Loucy (cell line): Measurements from ENCODE around the gene SYNPO.

ENCODE experiments used
- H2AFZ ChIP-seq: fragments of 200-600 bp; sonication (generic); 2 replicates; pipeline ENCODE4 v1.6.0; 2016; ENCODE audit warnings: antibody characterized with exemption, mild to moderate bottlenecking, low read length, moderate library complexity
- H3F3A ChIP-seq: fragments of 200-600 bp; 2 replicates; pipeline ENCODE4 v1.6.0; 2016; ENCODE audit warnings: antibody characterized with exemption, low read depth, mild to moderate bottlenecking
- H3K27me3 ChIP-seq: fragments of 200-600 bp; sonication (generic); 2 replicates; pipeline ENCODE4 v1.6.1; 2014; ENCODE audit warnings: low read length, mild to moderate bottlenecking; ENCODE audit not compliant: insufficient read depth, poor library complexity, severe bottlenecking
- H3K36me3 ChIP-seq: fragments of 200-600 bp; sonication (generic); 2 replicates; pipeline ENCODE4 v1.6.1; 2016; ENCODE audit warnings: low read length; ENCODE audit not compliant: insufficient read depth
- H3K4me1 ChIP-seq: fragments of 200-600 bp; sonication (generic); 2 replicates; pipeline ENCODE4 v1.5.1; 2014; ENCODE audit warnings: low read length, mild to moderate bottlenecking; ENCODE audit not compliant: insufficient read depth, poor library complexity, severe bottlenecking
- H3K4me2 ChIP-seq: fragments of 200-600 bp; sonication (generic); 2 replicates; pipeline ENCODE4 v1.6.0; 2014; ENCODE audit warnings: antibody characterized with exemption, low read length, low read depth, mild to moderate bottlenecking; ENCODE audit not compliant: poor library complexity, severe bottlenecking
- H3K4me3 ChIP-seq: fragments of 200-600 bp; sonication (generic); 2 replicates; pipeline ENCODE4 v1.5.1; 2014; ENCODE audit warnings: low read length, mild to moderate bottlenecking, mixed read lengths; ENCODE audit not compliant: poor library complexity, severe bottlenecking
- H3K79me2 ChIP-seq: fragments of 200-600 bp; sonication (generic); 2 replicates; pipeline ENCODE4 v1.6.1; 2014; ENCODE audit warnings: low read length; ENCODE audit not compliant: insufficient read depth
- H3K9ac ChIP-seq: fragments of 200-600 bp; sonication (generic); 2 replicates; pipeline ENCODE4 v1.6.0; 2014; ENCODE audit warnings: mild to moderate bottlenecking, low read depth, low read length, moderate library complexity; ENCODE audit not compliant: poor library complexity, severe bottlenecking
- H3K9me2 ChIP-seq: fragments of 200-600 bp; sonication (generic); replicated peaks from 2 replicates; pipeline ENCODE4 v1.6.1; 2016; ENCODE audit warnings: low read depth, low read length, mixed read lengths
- H3K9me3 ChIP-seq: fragments of 200-600 bp; sonication (generic); 2 replicates; pipeline ENCODE4 v1.6.1; 2014; ENCODE audit warnings: mild to moderate bottlenecking, antibody characterized with exemption, low read length, low read depth; ENCODE audit not compliant: insufficient read depth
- H4K20me1 ChIP-seq: fragments of 200-600 bp; sonication (generic); 2 replicates; pipeline ENCODE4 v1.6.0; 2014; ENCODE audit warnings: antibody characterized with exemption, low read length, mild to moderate bottlenecking; ENCODE audit not compliant: insufficient read depth, poor library complexity, severe bottlenecking
- CTCF ChIP-seq: fragments of 200-600 bp; sonication (generic); conservative IDR thresholded peaks from 2 replicates; pipeline ENCODE4 v1.5.1; 2014; ENCODE audit warnings: mild to moderate bottlenecking, antibody characterized with exemption, low read length
- EZH2phosphoT487 ChIP-seq: fragments of 200-600 bp; IDR thresholded peaks from 2 replicates; pipeline ENCODE4 v1.6.1; 2018; ENCODE audit warnings: antibody characterized with exemption, mild to moderate bottlenecking, moderate library complexity, borderline replicate concordance

SYNPO gene

DNA sequence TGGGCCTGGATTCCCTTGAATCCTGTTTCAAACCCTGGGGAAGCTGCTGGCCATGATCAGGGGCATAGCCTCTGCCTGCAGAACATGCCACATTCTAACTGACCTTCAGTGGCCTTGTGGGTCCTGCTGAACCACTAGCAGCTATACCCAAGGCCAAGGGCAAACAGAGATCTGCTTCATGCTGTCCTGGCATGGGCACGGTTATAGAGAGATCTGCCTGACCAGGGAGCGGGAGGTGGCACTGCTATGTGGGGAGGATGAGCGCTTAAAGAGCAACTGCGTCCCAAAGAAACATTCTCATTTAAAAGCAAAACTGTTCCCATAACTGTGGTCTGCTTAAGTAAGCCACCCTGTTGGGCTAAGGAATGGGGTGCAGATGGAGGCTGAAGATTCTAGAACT is 36.5 kb upstream of the SYNPO start:
- Histone ChIP-seq H2AFZ (no peak overlapping the region), H4K20me1 (no peaks in the 10 kb centered on the region), H3K36me3 (no peaks in the 10 kb centered on the region), H3K4me2 (no peak overlapping the region), H3K4me3 (no peak overlapping the region), H3K79me2 (no peaks in the 10 kb centered on the region), H3K9me3 (no peaks in the 10 kb centered on the region), H3K9me2 (no peaks in the 10 kb centered on the region), H3K4me1 (no peaks in the 10 kb centered on the region), H3K27me3 (no peaks in the 10 kb centered on the region), H3K9ac (no peak overlapping the region), H3F3A (no peaks in the 10 kb centered on the region)
- TF ChIP-seq CTCF (no peak), EZH2phosphoT487 (no peak)

DNA sequence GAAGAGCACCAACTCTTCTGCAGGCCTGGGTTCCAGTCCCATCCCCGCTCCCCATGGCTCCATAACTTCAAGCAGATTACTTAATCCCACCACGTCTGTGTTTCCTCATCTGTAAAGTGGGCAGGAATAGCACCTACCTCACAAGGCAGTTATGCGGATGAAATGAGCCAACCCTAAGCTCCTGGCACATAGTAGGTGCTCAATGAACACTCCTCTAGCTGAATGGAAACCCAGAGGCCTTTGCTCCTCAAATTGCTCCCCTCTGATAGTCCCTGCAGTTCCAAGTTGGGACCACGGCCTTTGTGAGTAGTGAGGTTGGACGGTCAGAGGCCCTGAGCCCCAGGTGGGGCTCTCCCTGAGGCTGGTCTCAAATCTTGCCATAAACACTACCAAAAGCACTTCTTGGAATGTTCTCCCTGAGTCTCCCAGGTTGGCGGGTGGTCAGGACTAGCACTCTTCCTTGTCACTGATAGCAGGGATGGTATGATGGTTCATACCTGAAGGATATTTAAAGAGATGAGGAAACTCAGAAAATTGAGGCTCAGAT is 35.5 kb upstream of the SYNPO start:
- Histone ChIP-seq H3K27me3 (no peaks in the 10 kb centered on the region), H3K79me2 (no peaks in the 10 kb centered on the region), H3K4me3 (no peak overlapping the region), H3K4me2 (no peak overlapping the region), H3K9me2 (no peaks in the 10 kb centered on the region), H3K4me1 (no peaks in the 10 kb centered on the region), H4K20me1 (no peaks in the 10 kb centered on the region), H3K36me3 (no peaks in the 10 kb centered on the region), H2AFZ (no peak overlapping the region), H3K9me3 (no peaks in the 10 kb centered on the region), H3F3A (no peaks in the 10 kb centered on the region), H3K9ac (no peak overlapping the region)
- TF ChIP-seq EZH2phosphoT487 (no peak), CTCF (no peak)

- Histone ChIP-seq H3K27me3 (no peaks in the 10 kb centered on the region), H4K20me1 (no peaks in the 10 kb centered on the region), H3K4me2 (no peak overlapping the region), H3K9me2 (no peaks in the 10 kb centered on the region), H3K4me1 (no peaks in the 10 kb centered on the region), H3K36me3 (no peaks in the 10 kb centered on the region), H3F3A (no peaks in the 10 kb centered on the region), H3K9me3 (no peaks in the 10 kb centered on the region), H3K4me3 (no peak overlapping the region), H3K79me2 (no peaks in the 10 kb centered on the region), H2AFZ (no peak overlapping the region), H3K9ac (no peak overlapping the region)
- TF ChIP-seq CTCF, result no peak
- TF ChIP-seq EZH2phosphoT487, result no peak
Measured at GRCh38 chr5:150605546-150605945, 34.9 kb upstream of the SYNPO start.
